ENCODE data around the gene KRABD2.

The KRABD2 gene

GRCh38 chr17:8383143-8383822 lies 6.8 kb upstream of the KRABD2 start, which contains the start of gene RPL26:
TSS of gene RPL26 (minus strand) at chr17:8383193. CDS start at chr17:8382310, 883 bp downstream.
- no peaks in the 10 kb centered on the region for H3K27me3 ChIP-seq (ENCODE audit: insufficient read depth, low read length)
- FAIRE-seq: no peak

GRCh38 chr17:8382880-8383142 lies 6.3 kb upstream of the KRABD2 start:
- DNase-seq (ENCODE audit: low read depth) (no peak), FAIRE-seq (no peak)
- peaks cover 48% of the 10 kb centered on the region for H3K79me2 ChIP-seq (ENCODE audit: insufficient read depth, low read length)
- peak overlapping the region; percentile 81 for H3K27ac ChIP-seq (ENCODE audit: low read depth, low read length)
- H3K4me1 Mint-ChIP-seq (ENCODE audit: low read depth, unreplicated experiment): peaks cover 35% of the 10 kb centered on the region
- H3K4me1 ChIP-seq (ENCODE audit: insufficient read depth, low read length): peaks cover 30% of the 10 kb centered on the region
- H3K27me3 Mint-ChIP-seq (ENCODE audit: low read depth, unreplicated experiment): no peaks in the 10 kb centered on the region
- peaks cover 48% of the 10 kb centered on the region for H4K20me1 ChIP-seq (ENCODE audit: insufficient read depth, low read length)
- no peaks in the 10 kb centered on the region for H3K9me3 ChIP-seq (ENCODE audit: insufficient read depth, low read depth, low read length)
- peaks cover 10% of the 10 kb centered on the region for H3K36me3 Mint-ChIP-seq (ENCODE audit: low read depth, unreplicated experiment)
- no peaks in the 10 kb centered on the region for H3K9me3 Mint-ChIP-seq (ENCODE audit: unreplicated experiment)
- H2AFZ ChIP-seq (ENCODE audit: low read depth, low read length): peak overlapping the region; percentile 44
- peaks cover 33% of the 10 kb centered on the region for H3K36me3 ChIP-seq (ENCODE audit: insufficient read depth, low read length)
- peak overlapping the region; percentile 99 for H3K27ac Mint-ChIP-seq (ENCODE audit: unreplicated experiment)
- peak overlapping the region; percentile 100 for H3K4me3 Mint-ChIP-seq (ENCODE audit: unreplicated experiment)
- no peaks in the 10 kb centered on the region for H3K27me3 ChIP-seq (ENCODE audit: insufficient read depth, low read length)
- peak overlapping the region; percentile 98 for H3K9ac ChIP-seq (ENCODE audit: low read length)
- H3K4me2 ChIP-seq (ENCODE audit: low read length): peak overlapping the region; percentile 94
- peak overlapping the region; percentile 97 for H3K4me3 ChIP-seq (ENCODE audit: insufficient read depth, low read depth, low read length)
- TF ChIP-seq CTCF (IDR thresholded peaks at IDR 0.05; ENCODE audit: insufficient read depth, low read depth, low read length): no peak
- no peak for TF ChIP-seq EZH2 (IDR thresholded peaks at IDR 0.05; ENCODE audit: insufficient read depth, low read length)

More at GRCh38 chr17:8383143-8383822, 6.8 kb upstream of the KRABD2 start, which contains the start of gene RPL26:
- peaks cover 43% of the 10 kb centered on the region for H4K20me1 ChIP-seq (ENCODE audit: insufficient read depth, low read length)
- peaks cover 32% of the 10 kb centered on the region for H3K36me3 ChIP-seq (ENCODE audit: insufficient read depth, low read length)
- peak within 1 kb of the TSS; percentile 94 for H3K4me2 ChIP-seq (ENCODE audit: low read length)
- H3K9me3 ChIP-seq (ENCODE audit: insufficient read depth, low read depth, low read length): no peaks in the 10 kb centered on the region
- peak; percentile 92 for DNase-seq (ENCODE audit: low read depth)
- peak within 1 kb of the TSS; percentile 97 for H3K4me3 ChIP-seq (ENCODE audit: insufficient read depth, low read depth, low read length)
- H3K79me2 ChIP-seq (ENCODE audit: insufficient read depth, low read length): peaks cover 47% of the 10 kb centered on the region
- TF ChIP-seq CTCF (IDR thresholded peaks at IDR 0.05; ENCODE audit: insufficient read depth, low read depth, low read length): peak; percentile 96
- no peak for TF ChIP-seq EZH2 (IDR thresholded peaks at IDR 0.05; ENCODE audit: insufficient read depth, low read length)
- peak within 1 kb of the TSS; percentile 98 for H3K9ac ChIP-seq (ENCODE audit: low read length)
- peaks cover 35% of the 10 kb centered on the region for H3K4me1 Mint-ChIP-seq (ENCODE audit: low read depth, unreplicated experiment)
- peak within 1 kb of the TSS; percentile 81 for H3K27ac ChIP-seq (ENCODE audit: low read depth, low read length)
- peak within 1 kb of the TSS; percentile 100 for H3K4me3 Mint-ChIP-seq (ENCODE audit: unreplicated experiment)
- peaks cover 30% of the 10 kb centered on the region for H3K4me1 ChIP-seq (ENCODE audit: insufficient read depth, low read length)
- H3K9me3 Mint-ChIP-seq (ENCODE audit: unreplicated experiment): no peaks in the 10 kb centered on the region
- H2AFZ ChIP-seq (ENCODE audit: low read depth, low read length): peak within 1 kb of the TSS; percentile 92
- H3K27ac Mint-ChIP-seq (ENCODE audit: unreplicated experiment): peak within 1 kb of the TSS; percentile 99
- H3K27me3 Mint-ChIP-seq (ENCODE audit: low read depth, unreplicated experiment): no peaks in the 10 kb centered on the region
- H3K36me3 Mint-ChIP-seq (ENCODE audit: low read depth, unreplicated experiment): peaks cover 10% of the 10 kb centered on the region

All from astrocyte (in vitro differentiated cells and primary cell).